Calu3 (cell line): ENCODE measurements around the gene ARL15. TPM values are rescaled to one million over a fixed set of nuclear protein-coding genes. Genes with fewer than 3 reads are reported as not detected.

Experiments
- BruUV-seq: library from RNA; stranded (reverse); fragments of 400-500 nt; replicated peaks from 2 replicates; lab custom pipeline; 2021; lab: Mats Ljungman, UMichigan
- CTCF ChIA-PET: fragments of 300-600 bp; sonication (Branson Sonifier 250); formaldehyde crosslinking; loops from one replicate; lab custom pipeline; 2022; ENCODE audit warnings: antibody characterized with exemption; lab: Charles Lee
- DNase-seq: peaks from one replicate; pipeline ENCODE4 v3.0.0; 2022
- H3K27ac Mint-ChIP-seq: one replicate; pipeline ENCODE4 v1.8.0; 2022; ENCODE audit warnings: mixed read lengths; ENCODE audit not compliant: unreplicated experiment
- H3K27me3 Mint-ChIP-seq: one replicate; pipeline ENCODE4 v1.8.0; 2022; ENCODE audit warnings: mixed read lengths; ENCODE audit not compliant: unreplicated experiment
- H3K36me3 Mint-ChIP-seq: one replicate; pipeline ENCODE4 v1.8.0; 2022; ENCODE audit warnings: mild to moderate bottlenecking, moderate library complexity, mixed read lengths; ENCODE audit not compliant: insufficient read depth, unreplicated experiment
- H3K4me1 Mint-ChIP-seq: one replicate; pipeline ENCODE4 v1.8.0; 2022; ENCODE audit warnings: mild to moderate bottlenecking, low read depth, mixed read lengths; ENCODE audit not compliant: unreplicated experiment
- H3K4me3 Mint-ChIP-seq: one replicate; pipeline ENCODE4 v1.8.0; 2022; ENCODE audit warnings: mild to moderate bottlenecking, low read depth, moderate library complexity, mixed read lengths; ENCODE audit not compliant: unreplicated experiment
- H3K9me3 Mint-ChIP-seq: one replicate; pipeline ENCODE4 v1.8.0; 2022; ENCODE audit warnings: low read depth, mixed read lengths; ENCODE audit not compliant: unreplicated experiment
- CTCF ChIP-seq: fragments of 200-600 bp; IDR thresholded peaks from one replicate; pipeline ENCODE4 v1.8.0; 2022; ENCODE audit warnings: antibody characterized with exemption; ENCODE audit not compliant: unreplicated experiment
- intact Hi-C: fragments of 100-400 bp; cut with micrococcal nuclease; formaldehyde crosslinking; loops from one replicate; pipeline ENCODE4 v1.10.0; 2022; ENCODE audit not compliant: unreplicated experiment
- total RNA-seq: library from RNA; stranded (reverse); gene quantifications from 2 replicates; pipeline ENCODE4 v1.2.3, GENCODE V29; 2022

Gene ARL15
- total RNA-seq, 1 experiment from 2014 or later: 15.1 TPM

- no peak for TF ChIP-seq CTCF
- Mint-ChIP-seq H3K9me3 (no peaks in the 10 kb centered on the region), H3K4me3 (no peak overlapping the region), H3K27ac (no peak overlapping the region), H3K36me3 (no peaks in the 10 kb centered on the region), H3K4me1 (no peaks in the 10 kb centered on the region), H3K27me3 (no peaks in the 10 kb centered on the region)
- intact Hi-C loops: loop anchor here (5.0 kb wide), 1 partner anchor 48 kb away; no protein-coding TSS in a partner anchor
- DNase-seq: no peak
- CTCF ChIA-PET: no interaction called here
- BruUV-seq: no TSS peak
These were observed 51.3 kb downstream of the ARL15 start for GRCh38 chr5:54259090-54259489.

GRCh38 chr5:54257366-54258118 is 52.8 kb downstream of the ARL15 start:
- Mint-ChIP-seq H3K4me3 (no peak overlapping the region), H3K36me3 (no peaks in the 10 kb centered on the region), H3K9me3 (no peaks in the 10 kb centered on the region), H3K27ac (no peak overlapping the region), H3K4me1 (no peaks in the 10 kb centered on the region), H3K27me3 (no peaks in the 10 kb centered on the region)
- CTCF ChIA-PET: no interaction called here
- DNase-seq: no peak
- intact Hi-C loops: loop anchor here (5.0 kb wide), 1 partner anchor 50 kb away; no protein-coding TSS in a partner anchor
- no TSS peak for BruUV-seq
- TF ChIP-seq CTCF: no peak

- DNase-seq: no peak
- Mint-ChIP-seq H3K4me3 (no peak overlapping the region), H3K36me3 (no peaks in the 10 kb centered on the region), H3K4me1 (no peaks in the 10 kb centered on the region), H3K27me3 (no peaks in the 10 kb centered on the region), H3K27ac (no peak overlapping the region), H3K9me3 (no peaks in the 10 kb centered on the region)
- no TSS peak for BruUV-seq
- CTCF ChIA-PET: no interaction called here
- intact Hi-C loops: loop anchor here (5.0 kb wide), 1 partner anchor 53 kb away; no protein-coding TSS in a partner anchor
- no peak for TF ChIP-seq CTCF
These were observed 55.7 kb downstream of the ARL15 start for GRCh38 chr5:54254482-54255198.

- no peak overlapping the region for H3K4me3 Mint-ChIP-seq
- H3K9me3 Mint-ChIP-seq: no peaks in the 10 kb centered on the region
- intact Hi-C loops: no loop called here
- H3K4me1 Mint-ChIP-seq: no peaks in the 10 kb centered on the region
- H3K27ac Mint-ChIP-seq: no peak overlapping the region
- BruUV-seq: no TSS peak
- DNase-seq: no peak
- no peaks in the 10 kb centered on the region for H3K36me3 Mint-ChIP-seq
- TF ChIP-seq CTCF: no peak
- CTCF ChIA-PET: no interaction called here
- H3K27me3 Mint-ChIP-seq: no peaks in the 10 kb centered on the region
These were observed 58.4 kb downstream of the ARL15 start for GRCh38 chr5:54251981-54252380.
